Ishikawa (cell line): ENCODE results near the gene CD99L2.

Experiments used
- CEBPB ChIP-seq: IDR thresholded peaks from 2 replicates; pipeline ENCODE4 v1.6.1; 2012
- CREB1 ChIP-seq: IDR thresholded peaks from 2 replicates; pipeline ENCODE4 v1.6.1; 2012; ENCODE audit warnings: low read depth
- EGR1 ChIP-seq: IDR thresholded peaks from 2 replicates; pipeline ENCODE4 v1.6.1; 2012
- EP300 ChIP-seq: IDR thresholded peaks from 2 replicates; pipeline ENCODE4 v1.6.1; 2012; ENCODE audit warnings: borderline replicate concordance
- FOXM1 ChIP-seq: IDR thresholded peaks from 2 replicates; pipeline ENCODE4 v1.6.1; 2012; ENCODE audit warnings: low read depth, borderline replicate concordance
- MAX ChIP-seq: IDR thresholded peaks from 2 replicates; pipeline ENCODE4 v1.6.1; 2012
- NFIC ChIP-seq: IDR thresholded peaks from 2 replicates; pipeline ENCODE4 v1.6.1; 2012
- RAD21 ChIP-seq: IDR thresholded peaks from 2 replicates; pipeline ENCODE4 v1.6.1; 2012; ENCODE audit warnings: low read depth
- REST ChIP-seq: IDR thresholded peaks from 2 replicates; pipeline ENCODE4 v1.6.1; 2012; ENCODE audit warnings: low read depth, mild to moderate bottlenecking
- TAF1 ChIP-seq: IDR thresholded peaks from 2 replicates; pipeline ENCODE4 v1.6.1; 2012; ENCODE audit warnings: low read depth, mild to moderate bottlenecking
- TCF12 ChIP-seq: IDR thresholded peaks from 2 replicates; pipeline ENCODE4 v1.6.1; 2012; ENCODE audit warnings: low read depth
- TEAD4 ChIP-seq: IDR thresholded peaks from 2 replicates; pipeline ENCODE4 v1.6.1; 2012
- USF1 ChIP-seq: IDR thresholded peaks from 2 replicates; pipeline ENCODE4 v1.6.1; 2012
- YY1 ChIP-seq: IDR thresholded peaks from 2 replicates; pipeline ENCODE4 v1.6.1; 2012; ENCODE audit warnings: low read depth
- ZBTB7A ChIP-seq: IDR thresholded peaks from 2 replicates; pipeline ENCODE4 v1.6.1; 2012; ENCODE audit warnings: low read depth

CD99L2 gene

GRCh38 chrX:150844016-150844415 lies 54.5 kb downstream of the CD99L2 start:
- TF ChIP-seq ZBTB7A (no peak), TCF12 (no peak), CREB1 (no peak), EGR1 (no peak), NFIC (no peak), FOXM1 (no peak), REST (no peak), USF1 (no peak), CEBPB (no peak), TEAD4 (no peak), TAF1 (no peak), EP300 (no peak), MAX (no peak), YY1 (no peak), RAD21 (no peak)

- TF ChIP-seq FOXM1 (no peak), CREB1 (no peak), MAX (no peak), REST (no peak), USF1 (no peak), TAF1 (no peak), NFIC (no peak), RAD21 (no peak)
These were observed 56.2 kb downstream of the CD99L2 start for GRCh38 chrX:150842198-150842685.

GRCh38 chrX:150841456-150842197 lies 56.8 kb downstream of the CD99L2 start:
- TF ChIP-seq TCF12 (no peak), TAF1 (no peak), ZBTB7A (no peak), USF1 (no peak), CEBPB (no peak), CREB1 (no peak), EGR1 (no peak), REST (no peak), NFIC (no peak), TEAD4 (no peak), YY1 (no peak)

- TF ChIP-seq TAF1 (no peak), REST (no peak), FOXM1 (no peak), ZBTB7A (no peak), USF1 (no peak), EP300 (no peak), NFIC (no peak), TCF12 (no peak), RAD21 (no peak), CREB1 (no peak), YY1 (no peak), TEAD4 (no peak)
These were observed 60.6 kb downstream of the CD99L2 start for GRCh38 chrX:150837845-150838244.
